ENCODE measurements around the gene FSIP1.

FSIP1 gene

DNA sequence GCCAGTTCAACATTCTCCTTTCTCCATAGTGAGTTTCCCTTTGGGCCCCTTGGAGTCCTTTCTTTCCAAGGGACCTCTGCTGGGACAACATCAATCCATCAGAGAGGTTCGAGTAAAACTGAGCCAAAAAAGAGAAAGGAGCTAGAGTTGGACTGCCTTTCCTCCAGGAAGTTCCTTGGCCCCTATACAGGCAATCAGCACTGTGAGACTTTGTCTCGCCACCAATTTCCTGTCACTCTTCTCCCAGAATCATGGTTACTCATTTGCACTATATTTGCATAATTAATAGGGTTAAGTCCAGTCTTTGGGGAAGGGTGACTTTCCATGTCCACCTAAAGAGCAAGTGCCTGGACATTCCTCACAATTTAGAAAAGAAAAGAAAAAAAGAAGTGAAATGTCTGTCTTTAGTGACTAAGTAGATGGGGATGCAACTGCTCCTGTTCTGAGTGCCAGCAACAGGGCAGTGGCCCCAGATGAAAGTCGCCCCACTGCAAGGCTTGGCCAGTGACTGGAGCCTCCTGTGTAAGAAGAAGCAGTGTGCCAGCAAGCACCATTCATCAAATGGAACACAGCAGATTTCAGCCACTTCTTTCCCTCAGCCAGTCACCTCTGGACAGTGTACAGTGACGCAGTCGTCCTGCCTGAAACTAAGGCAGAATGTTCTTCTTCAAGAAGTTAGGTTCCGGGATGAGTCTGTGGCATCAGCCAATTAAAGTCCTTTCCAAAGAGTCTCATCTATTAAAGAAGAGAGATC, 91.6 kb downstream of the FSIP1 start:
- no peak for DNase-seq (ENCODE audit: low read depth in 1 of 2, low spot score in 1 of 2)

DNA sequence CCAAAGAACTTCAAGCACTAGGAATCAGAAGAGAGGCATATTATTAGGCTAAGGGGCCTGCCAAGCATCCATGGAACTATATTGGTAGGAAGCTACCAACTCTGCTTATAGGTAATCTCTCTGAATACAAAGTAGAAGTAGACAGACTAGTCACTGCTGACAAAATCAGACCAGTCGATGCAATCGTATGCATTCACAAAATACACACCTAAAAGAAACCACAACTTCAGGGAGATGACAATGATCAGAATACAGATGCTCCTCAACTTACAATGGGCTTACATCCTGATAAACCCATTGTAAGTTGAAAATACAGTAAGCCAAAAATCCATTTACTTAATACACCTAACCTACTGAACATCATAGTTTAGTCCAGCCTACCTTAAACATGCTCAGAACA, 94.7 kb downstream of the FSIP1 start:
- no peak for DNase-seq (ENCODE audit: low read depth in 1 of 2, low spot score in 1 of 2)

DNA sequence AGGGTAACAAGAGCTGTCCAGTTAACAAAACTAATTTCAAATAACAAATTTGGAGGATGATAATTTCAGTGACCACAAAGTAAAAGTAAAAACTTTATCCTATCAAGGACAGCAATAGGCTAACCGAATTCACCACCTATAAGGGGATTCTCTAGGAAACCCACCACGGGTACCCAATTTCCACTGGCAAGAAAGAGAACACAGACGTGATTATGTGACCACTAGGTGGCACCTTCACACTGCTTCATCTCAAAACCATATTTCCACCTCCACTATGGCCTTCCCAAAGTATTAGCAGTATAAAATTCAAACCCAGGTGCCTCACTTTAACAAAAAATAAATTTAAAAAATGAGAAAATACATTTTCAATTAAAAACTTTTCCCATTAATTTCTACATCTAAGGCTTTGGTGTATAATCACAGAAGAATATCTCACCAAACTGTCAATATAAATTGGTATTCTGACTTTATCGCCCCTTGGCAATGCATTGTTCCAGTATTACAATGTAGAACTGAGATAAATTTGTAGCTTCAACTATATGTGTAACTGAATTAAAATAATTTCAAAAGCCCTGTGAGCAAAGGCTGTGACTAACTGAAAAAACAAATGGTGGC, 96.5 kb downstream of the FSIP1 start:
- peak in 1 of 2 donors; percentile 17 for DNase-seq (ENCODE audit: low read depth in 1 of 2, low spot score in 1 of 2)

DNA sequence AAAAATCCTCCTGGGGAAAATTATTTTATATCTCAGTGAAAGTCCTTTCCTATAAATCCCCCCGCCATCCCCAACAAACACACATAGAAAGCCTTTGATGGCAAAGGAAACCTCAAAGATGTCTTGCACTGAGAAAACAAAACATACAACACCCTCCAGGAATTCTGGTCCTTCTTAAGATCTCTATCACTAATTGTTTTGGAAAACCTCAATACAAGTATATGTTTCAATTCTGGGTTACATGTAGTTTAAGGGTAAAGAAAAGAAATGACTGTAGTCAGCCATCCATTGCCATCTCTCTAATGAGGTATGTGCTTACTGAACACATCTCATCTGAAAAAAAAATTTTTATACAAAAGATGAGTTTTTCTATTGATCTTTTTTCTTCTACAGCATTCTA, 97.3 kb downstream of the FSIP1 start:
- no peak for DNase-seq (ENCODE audit: low read depth in 1 of 2, low spot score in 1 of 2)

DNA sequence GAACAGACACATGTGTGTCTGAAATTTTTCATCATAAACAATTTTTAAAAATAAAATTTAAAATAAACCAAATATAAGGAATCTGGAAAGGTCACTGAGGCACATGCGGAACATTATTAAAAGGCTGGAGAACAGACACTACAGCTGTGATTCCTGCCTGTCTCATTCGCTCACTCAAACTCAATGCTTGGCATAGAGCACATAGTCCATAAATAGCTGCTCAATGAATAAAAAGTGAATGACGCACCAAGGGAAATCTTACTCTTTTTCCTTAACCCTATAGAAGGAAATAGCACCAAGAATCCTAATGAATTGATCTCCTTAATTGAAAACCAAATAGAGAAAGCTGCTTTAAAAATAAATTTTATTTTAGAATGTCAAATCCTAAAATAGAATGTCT, 98.4 kb downstream of the FSIP1 start:
- no peak for DNase-seq (ENCODE audit: low read depth in 1 of 2, low spot score in 1 of 2)

DNA sequence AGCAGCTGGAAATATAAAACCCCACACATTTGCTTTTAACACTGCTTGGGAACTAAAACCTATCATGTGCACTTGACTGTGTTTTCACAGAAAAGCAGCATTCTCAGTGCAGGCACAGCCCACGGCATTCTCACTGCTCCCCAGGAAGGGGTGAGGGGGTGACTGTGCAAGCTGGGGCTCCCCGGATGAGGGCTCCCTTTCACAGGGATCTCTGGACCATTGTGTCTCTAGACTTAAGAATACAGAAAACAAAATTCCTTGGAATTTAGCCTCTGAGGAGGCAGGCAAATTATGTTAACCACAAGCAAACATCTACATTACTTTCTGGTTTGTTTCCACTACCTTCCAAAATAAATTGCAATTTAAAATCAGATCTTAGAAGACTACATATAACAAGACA, 100.3 kb downstream of the FSIP1 start:
- DNase-seq (ENCODE audit: low read depth in 1 of 2, low spot score in 1 of 2): no peak

DNA sequence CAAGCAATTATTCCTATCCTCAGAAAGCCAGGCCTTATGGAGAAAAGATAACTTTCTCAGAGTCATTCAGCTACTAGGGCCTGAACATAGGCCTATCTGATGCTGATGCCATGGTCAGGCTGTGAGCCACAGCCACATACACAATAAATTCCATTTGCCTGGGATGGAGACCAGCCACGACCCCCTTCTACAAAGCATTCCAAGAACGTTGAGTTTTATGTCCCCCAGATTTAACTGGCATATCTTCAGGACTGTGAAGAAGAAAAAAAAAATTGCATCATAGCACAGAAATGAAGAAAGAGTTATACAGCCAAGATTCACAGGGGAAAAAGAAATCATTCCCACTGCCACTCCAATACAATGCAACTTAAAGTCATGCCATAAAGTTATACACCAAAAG, 101.8 kb downstream of the FSIP1 start:
- DNase-seq (ENCODE audit: low read depth in 1 of 2, low spot score in 1 of 2): no peak

DNA sequence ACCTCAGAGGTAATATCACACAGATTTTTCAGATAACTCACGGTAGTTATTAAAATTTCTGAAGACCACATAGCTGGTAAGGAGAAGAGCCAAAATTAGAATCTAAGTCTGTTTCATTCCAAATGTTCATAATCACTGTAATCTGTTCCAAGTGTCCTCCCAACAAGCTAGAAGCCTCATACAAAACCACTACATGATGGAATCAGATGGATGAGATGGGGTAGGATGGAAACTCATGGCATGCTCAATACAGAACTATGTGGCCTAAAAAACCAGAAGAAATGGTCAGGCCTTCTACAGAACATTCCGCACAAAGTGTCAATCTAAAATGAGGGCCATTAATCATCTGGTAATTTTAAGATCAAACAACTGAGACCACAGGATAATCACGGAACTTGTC, 110.0 kb downstream of the FSIP1 start:
- DNase-seq (ENCODE audit: low read depth in 1 of 2, low spot score in 1 of 2): no peak

DNA sequence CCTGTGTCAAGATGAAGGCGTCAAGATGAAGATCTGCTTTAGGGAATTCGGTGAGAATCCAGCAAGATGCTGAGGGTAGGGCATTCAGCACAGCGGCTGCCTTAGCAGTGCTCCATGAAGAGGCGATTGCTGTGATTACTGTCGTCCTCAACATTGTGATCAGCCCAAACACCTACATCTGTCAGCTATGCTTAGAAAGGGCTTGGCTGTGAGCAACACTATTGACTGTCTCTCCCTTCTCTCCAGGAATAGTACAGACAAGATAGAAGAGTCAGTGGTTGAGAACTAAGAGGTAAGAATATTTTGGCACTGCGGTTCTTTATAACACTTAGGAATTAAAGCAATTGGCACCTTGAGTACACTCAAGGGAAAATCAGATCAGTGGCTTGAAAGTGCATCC, 110.5 kb downstream of the FSIP1 start:
- no peak for DNase-seq (ENCODE audit: low read depth in 1 of 2, low spot score in 1 of 2)

DNA sequence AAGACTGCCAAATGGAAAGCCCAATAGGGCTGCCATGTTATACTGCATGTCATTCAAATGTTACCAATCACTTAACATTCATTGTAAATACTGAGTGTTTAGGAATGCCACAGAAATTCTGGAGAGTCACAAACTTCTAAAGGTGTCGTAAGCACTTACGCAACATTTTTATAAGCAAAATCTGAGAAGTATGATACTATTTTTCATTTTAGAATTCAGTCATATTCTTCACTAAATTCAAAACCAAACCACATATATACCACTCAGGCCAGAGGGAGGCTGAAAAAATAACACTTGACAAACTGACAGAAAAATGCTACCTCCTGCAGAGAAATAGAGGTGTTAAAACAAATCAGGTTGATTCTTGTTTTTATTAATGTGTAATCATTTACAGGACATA, 112.0 kb downstream of the FSIP1 start:
- DNase-seq (ENCODE audit: low read depth in 1 of 2, low spot score in 1 of 2): no peak

DNA sequence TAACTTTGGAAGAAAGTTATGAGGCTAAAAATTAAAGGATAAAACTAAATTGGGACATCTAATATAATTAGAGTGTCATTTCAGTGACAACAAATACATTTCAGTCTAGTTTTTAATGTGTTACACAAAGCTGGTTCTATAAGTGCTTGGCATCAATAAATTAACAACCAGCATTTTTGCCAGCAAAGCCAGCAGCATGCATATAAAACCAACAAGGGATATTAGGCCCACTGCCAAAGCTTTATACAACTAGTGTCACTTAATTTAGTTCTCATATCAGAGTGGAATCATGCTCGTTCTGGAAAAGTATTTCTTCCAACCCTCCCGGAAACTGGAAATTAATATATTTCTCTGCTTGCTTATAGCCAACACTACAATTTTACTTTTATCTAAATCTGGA, 113.0 kb downstream of the FSIP1 start:
- DNase-seq (ENCODE audit: low read depth in 1 of 2, low spot score in 1 of 2): no peak

DNA sequence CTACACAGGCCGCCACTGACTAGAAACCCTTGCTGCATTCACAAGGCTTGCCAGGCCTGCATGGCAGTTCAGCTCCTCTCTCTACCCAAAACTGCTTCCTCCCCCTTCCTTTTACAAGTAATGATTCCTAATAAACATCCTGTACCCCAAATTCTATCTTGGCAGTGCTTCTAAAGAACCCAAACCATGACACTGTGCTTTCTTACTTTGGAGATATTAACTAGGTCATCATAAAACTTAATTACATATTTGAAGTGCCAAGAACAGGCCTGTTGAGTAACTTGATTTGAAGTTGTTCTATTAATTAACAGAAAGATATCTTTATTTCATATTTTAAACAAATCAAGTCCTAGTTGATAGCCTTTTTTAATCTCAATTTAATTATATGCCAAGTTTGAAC, 113.4 kb downstream of the FSIP1 start:
- DNase-seq (ENCODE audit: low read depth in 1 of 2, low spot score in 1 of 2): no peak

DNA sequence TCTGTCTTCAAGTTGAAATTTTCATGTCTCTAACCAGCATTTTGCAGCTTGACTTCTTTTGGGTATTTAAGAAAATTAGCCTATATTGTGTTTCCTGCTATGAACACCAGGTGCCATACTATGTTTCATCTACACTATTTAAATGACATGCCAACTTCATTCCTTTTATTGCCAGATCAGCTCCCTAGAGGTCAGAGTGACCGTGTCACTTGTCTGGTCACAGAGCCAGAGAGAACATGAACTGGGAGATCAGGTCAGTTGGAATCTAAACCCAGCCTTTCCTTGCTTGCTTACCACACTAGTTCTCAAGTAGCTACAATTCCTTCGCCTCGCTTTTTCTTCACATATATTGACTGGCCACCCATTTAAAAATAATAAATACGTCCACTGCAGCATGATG, 114.2 kb downstream of the FSIP1 start:
- no peak for DNase-seq (ENCODE audit: low read depth in 1 of 2, low spot score in 1 of 2)

DNA sequence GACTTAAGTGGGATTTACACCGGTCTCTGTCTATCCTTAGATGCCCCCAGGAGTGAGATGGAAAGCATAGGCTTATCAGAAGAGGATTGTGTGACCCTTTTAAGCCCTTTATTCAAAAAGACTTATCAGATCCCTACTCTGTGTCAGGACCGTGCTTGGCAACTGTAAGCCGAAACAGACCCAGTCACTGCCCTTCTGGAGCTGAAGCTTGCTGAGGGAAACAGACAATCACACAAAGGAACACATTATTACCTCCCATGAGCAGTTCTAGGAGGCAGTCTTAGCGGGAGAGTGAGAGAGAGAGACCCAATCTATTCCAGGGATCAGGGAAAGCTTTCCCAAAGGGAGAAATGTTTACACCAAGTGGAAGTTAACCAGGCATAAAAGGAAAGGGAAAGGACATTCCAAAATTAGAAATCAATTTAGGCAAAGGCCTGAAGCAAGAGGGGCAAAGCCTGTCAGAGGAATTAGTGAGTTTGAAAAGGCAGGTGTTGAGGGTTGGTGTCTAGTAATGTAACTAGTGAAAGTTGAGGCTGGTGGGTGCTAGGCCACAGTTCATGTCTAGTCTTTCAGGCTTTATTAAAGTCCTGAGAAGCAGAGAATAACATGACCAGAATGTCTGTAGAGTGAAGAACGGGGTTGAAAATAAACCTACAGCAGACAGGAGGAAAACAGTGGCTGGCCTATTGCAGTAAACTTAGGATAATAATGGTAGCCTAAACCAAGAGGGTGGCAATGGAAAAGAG, 115.1 kb downstream of the FSIP1 start:
- no peak for DNase-seq (ENCODE audit: low read depth in 1 of 2, low spot score in 1 of 2)

DNA sequence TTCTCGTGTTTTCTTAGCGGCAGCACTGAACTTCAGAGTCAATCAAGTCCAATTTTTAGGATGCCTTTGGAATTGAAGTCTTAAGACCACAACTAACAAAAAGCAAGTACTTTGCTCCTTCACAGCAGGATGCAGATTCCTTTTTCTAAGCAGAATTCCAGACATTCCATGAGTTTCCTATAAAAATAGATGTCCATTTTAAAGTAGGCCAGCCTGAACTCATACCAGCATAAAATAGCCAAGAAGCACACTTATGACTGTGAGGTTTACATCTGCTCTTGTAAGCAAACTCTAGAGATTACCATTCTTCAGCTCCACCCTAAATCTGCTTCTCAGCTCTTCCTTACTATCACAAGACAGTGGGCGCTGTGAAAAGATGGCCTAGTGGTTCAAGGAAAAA, 116.0 kb downstream of the FSIP1 start:
- DNase-seq (ENCODE audit: low read depth in 1 of 2, low spot score in 1 of 2): no peak

DNA sequence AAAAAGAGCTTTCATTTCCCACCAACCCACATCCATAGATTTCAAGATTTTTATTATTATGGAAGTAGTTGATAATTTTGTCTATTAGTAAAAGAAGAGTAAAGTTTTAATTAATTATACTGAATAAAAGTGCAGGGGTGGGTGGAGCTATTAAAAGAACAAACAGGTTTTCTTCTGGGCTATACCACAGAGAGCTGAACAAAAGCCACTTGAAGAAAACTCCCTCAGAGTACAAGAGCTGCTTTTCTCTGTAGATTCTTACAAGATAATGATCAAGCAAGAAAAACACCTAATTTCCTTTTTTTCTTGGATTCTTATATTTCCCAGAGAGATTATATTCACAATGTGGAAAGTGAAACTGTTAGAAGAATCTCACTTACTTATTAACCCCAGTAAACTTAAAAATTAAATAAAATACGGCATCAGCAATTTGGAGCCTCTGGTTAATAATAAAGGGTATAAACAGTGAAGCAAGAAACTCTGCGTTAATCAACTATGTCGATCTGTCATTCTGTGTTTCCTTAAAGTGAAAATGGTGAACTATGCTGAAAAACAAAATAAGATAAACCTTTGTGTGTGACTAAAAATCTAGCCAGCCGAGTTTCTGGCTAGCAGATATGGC, 116.9 kb downstream of the FSIP1 start:
- no peak for DNase-seq (ENCODE audit: low read depth in 1 of 2, low spot score in 1 of 2)

DNA sequence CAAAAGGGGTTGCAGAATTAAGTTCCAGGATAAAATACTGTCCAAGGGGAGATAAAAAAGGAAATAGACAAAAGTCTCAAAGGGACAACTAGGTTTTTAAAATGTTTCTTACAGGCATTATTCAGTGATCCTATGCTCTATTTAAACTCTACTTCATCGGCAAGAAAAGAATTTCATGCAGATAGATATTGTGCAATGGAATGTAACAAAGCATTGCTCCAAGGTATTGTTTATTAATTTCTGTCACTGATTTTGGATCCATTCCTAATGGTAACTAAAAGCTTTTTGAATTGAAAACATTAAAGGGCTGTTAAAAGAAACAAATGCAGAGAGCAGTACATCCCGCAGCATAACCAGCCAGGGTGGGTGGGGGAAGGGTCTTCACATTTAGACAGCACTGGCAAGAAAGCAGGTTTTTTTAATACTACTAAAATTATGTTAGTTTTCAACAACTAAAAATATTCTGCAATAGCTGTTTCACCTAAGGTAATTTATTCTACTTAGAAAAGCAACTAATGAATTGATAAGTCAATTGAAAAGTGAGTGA, 118.9 kb downstream of the FSIP1 start:
- DNase-seq (ENCODE audit: low read depth in 1 of 2, low spot score in 1 of 2): no peak

DNA sequence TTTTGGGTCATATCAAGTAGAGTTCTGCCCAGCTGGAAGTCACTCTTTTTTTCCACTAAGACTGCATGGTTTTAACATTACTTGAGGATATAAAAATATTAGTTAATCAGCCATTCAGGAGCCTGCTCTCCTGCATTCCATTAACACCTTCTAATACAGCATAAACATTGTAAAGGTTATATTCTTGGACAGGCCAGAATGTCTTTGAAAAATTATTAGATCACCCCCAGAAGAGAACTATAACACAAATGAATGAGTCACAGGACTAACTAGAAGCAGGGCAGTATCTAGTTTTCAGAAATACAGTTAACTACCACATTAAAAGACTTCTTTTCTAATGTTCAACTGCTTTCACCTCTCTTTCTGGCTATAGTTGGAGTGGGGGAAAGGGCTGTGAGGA, 120.9 kb downstream of the FSIP1 start:
- DNase-seq (ENCODE audit: low read depth in 1 of 2, low spot score in 1 of 2): no peak

DNA sequence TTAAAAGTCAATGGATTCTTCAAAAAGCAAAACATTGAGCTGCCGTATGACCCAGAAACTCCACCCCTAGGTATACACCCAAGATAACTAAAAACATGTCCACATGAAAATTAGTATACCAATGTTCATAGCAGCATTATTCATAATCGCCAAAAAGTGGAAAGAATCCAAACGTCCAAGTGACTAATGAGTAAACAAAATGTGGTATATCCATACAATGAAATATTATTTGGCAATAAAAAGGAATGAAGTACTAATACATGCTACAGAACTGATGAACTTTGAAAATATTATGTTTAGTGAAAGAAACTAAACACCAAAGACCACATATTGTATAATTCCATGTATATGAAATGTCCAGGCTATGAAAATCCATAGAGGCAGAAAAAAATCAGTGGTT, 123.9 kb downstream of the FSIP1 start:
- no peak for DNase-seq (ENCODE audit: low read depth in 1 of 2, low spot score in 1 of 2)

DNA sequence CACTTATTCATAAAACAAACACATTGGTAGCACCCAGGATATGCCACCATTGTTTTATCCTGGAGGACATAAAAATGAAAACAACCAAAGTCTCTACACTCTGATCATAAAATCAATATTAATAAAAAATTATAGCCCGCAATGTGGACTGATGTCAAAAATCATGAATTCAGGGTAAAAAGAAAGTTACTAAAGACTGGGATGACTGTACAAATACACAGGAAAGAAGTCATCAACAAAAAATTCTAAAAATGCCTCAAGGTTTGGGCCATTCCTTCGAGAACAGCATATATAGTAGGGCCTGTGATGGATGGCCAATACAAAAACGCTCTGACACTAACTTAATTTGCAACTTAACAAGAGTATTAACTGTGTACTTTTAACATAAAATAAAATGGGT, 125.0 kb downstream of the FSIP1 start:
- no peak for DNase-seq (ENCODE audit: low read depth in 1 of 2, low spot score in 1 of 2)

DNA sequence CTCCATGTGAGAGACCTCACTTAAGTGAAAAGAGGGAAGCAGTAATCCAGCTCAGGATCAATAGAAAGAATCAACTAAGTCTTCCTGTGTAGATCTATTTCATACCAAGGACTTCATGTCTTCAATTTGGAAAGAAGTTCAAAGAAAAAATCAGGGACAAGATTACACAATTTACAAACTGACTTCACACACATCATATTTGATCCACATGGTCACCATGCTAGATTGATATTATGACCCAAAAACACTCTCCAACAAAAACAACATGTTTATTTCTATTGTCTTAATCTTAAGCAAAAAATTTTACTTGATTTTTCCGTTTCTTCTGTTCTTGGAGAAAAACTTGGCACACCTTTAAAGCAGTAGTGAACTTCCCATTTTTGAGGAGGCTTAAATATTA, 125.5 kb downstream of the FSIP1 start:
- no peak for DNase-seq (ENCODE audit: low read depth in 1 of 2, low spot score in 1 of 2)

DNA sequence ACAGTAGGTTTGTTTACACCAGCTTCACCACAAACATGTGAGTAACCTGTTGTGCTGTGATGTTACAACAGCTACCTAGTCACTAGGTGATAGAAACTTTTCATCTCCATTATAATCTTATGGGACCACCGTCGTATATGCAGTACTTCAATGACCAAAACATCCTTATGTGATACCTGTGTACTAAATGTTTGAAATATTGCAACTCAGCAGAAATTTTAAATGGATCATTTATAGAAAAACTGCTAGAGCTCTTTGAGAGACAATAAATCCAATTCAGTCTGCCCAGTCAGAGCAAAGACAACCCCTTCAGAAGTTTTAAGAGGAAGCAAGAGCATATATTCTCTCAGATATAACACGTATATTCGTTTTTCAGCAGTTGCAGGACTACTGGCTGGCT, 128.3 kb downstream of the FSIP1 start:
- DNase-seq (ENCODE audit: low read depth in 1 of 2, low spot score in 1 of 2): no peak

All from activated CD4-positive, alpha-beta T cell treated with anti-CD3 and anti-CD28 coated beads, Interleukin-2, amount 50 U/mL, for 24 hours (primary cell).